ENCODE results near the gene HIVEP1.

DNA sequence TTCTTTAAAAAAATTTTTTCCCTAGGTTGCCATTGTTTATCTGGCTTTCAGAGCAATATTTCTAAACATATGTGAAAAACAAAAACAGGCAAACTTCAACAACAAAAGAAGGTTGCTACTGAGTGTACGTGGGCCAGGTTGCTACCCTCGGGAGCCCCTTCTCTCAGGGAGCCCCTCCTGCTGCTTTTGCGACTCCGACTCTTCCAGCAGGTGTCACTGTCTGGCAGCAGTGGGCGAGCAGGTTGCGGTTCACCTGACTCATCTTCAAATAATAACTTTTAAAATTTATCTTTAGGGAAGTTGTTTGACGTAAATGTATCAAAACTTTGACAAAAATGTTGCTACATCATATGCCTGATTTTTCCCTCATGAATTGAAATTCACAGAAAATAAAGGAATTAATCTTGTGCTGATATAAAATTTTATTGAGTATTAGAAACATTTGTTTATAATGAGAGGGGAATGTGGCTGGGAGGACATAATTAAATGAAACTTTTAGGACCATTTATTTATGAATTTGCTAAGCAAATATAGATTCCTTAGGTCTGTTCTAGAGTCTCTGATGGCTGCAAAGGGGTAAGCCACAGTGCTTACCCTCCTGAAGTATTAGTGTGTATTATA, 138.8 kb downstream of the HIVEP1 start:
- TF ChIP-seq CTCF (IDR thresholded peaks at IDR 0.05) = peak; percentile 25 to 55 (median 42)
- no peak for TF ChIP-seq POLR2A (IDR thresholded peaks at IDR 0.05)

Data from testis (tissue), 2 donors.